ENCODE measurements around the gene MED10.

MED10 gene

GRCh38 chr5:6377905-6378765 is at the start of gene MED10:
Gene MED10 (minus strand): TSS chr5:6378547. CDS start chr5:6378483, 64 bp downstream.
- peak; percentile 94 for DNase-seq (ENCODE audit: low spot score)

- no peak for DNase-seq (ENCODE audit: low spot score)
These were observed 49.3 kb upstream of the MED10 start for GRCh38 chr5:6427694-6428093.

GRCh38 chr5:6424700-6425099 is 46.4 kb upstream of the MED10 start:
- DNase-seq (ENCODE audit: low spot score): no peak

GRCh38 chr5:6424110-6424659 is 45.8 kb upstream of the MED10 start:
- DNase-seq (ENCODE audit: low spot score): no peak

DNA sequence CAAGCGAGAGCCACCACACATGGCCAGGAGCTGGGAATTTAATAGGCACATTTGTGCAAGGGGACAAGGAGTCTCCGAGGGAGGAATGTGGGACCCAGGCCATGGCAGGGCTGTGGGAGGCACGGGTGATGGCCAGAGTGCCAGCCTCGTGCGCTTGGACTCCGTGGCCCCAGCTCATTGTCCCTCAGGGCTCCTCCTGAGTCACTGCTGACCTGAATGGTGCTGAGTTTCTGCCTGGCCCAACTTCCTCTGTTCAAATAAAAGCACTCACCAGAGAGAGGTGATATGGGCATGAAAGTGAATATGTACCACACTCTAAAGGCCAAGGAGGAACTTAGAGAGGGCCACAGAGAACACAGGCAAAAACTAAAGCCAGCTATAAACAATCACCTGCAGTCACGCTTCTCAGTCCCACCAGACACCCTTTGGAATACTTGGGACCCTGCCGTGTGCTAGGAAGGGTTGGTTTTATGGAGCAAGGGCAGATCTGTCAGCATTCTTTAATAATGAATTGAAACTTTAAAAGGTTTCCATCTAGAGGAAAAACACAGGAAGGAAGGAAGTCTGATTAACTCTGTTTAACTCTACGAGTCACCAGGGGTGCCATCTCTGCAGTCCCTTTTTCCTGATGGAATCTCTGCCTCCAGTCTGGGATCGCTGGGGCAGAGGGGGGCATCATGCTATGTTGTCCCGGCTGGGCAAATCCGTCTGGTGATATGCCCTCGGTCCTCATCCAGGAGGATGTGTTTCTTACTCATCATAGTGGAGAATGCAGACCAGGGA is 45.2 kb upstream of the MED10 start:
- DNase-seq (ENCODE audit: low spot score): no peak

GRCh38 chr5:6419340-6419852 is 41.0 kb upstream of the MED10 start:
- no peak for DNase-seq (ENCODE audit: low spot score)

DNA sequence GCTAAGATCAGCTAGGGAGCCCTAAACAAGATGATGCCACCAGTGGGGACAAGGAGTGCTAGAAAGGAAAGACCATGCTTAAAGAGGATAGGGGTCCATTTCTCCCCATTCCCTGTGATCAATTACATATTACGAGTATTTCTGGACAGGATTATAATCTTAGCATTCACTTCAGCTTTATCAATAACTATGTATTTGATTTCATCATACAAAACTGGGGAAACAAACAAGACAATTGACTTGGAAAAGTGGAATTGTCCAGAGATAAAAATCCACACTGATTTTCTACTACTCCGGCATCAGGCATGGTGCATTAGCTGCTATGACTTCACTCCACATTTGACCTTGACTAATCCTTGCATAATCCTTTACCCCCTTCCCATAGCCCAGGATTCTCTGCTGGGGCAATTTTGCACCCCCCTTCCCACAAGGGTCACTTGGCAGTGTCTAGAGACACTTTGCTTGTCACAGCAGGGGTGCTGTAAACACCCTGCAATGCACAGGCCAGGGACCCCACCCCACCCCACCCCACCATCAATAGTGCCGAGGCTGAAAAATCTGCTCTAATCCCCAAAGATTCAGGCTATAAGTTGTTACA is 40.4 kb upstream of the MED10 start:
- no peak for DNase-seq (ENCODE audit: low spot score)

DNA sequence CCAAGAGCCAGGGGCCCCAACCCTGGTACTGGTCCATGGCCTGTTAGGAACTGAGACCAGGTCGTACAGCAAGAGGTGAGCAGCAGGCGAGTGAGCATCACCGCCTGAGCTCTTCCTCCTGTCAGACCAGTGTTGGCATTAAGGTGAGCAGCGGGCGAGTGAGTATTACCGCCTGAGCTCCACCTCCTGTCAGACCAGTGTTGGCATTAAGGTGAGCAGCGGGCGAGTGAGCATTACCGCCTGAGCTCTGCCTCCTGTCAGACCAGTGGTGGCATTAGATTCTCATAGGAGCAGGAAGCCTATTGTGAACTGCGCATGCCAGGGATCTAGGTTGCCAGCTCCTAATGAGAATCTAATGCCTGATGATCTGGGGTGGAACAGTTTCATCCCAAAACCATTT is 39.3 kb upstream of the MED10 start:
- no peak for DNase-seq (ENCODE audit: low spot score)

GRCh38 chr5:6412811-6413210 is 34.5 kb upstream of the MED10 start:
- no peak for DNase-seq (ENCODE audit: low spot score)

DNA sequence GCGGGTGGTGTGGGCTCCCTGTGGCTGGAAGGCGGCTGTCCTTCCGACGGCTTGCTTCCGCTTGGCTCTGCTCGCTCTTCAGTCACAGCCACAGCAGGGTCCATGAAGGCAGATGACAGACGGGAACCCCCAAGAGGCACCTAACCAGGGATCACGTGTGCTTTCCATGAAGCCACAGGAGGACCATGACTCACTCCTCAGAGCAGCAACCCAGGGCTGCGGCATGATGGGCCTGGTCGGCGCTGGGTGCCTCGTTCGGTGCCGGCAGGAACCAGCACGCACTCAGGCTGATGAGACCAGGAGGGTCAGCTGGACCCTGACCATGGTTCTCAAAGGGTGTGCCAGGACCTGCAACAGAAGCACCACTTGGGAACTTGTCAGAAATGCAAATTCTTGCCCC is 32.8 kb upstream of the MED10 start:
- DNase-seq (ENCODE audit: low spot score): no peak

- no peak for DNase-seq (ENCODE audit: low spot score)
These were observed 32.1 kb upstream of the MED10 start for GRCh38 chr5:6410421-6410820.

GRCh38 chr5:6408627-6409446 is 30.5 kb upstream of the MED10 start:
- DNase-seq (ENCODE audit: low spot score): no peak

DNA sequence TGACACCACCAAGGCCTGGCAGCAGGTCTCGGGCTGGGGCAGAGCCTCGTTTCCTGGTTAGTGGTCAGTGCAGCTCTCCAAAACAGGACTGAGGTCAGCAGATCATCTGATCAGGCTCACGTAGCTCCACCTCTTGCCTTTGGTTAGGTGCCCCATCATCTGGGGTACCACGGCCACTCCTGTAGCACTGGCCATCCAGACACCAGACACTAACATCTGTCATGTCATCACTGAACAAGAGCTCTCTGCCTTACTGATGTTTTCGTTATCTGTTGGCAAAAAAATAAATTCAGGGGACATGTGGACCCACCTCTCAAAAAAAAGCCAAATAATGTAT is 29.9 kb upstream of the MED10 start:
- no peak for DNase-seq (ENCODE audit: low spot score)

GRCh38 chr5:6407558-6408259 is 29.4 kb upstream of the MED10 start:
- no peak for DNase-seq (ENCODE audit: low spot score)

GRCh38 chr5:6405591-6405990 is 27.2 kb upstream of the MED10 start:
- no peak for DNase-seq (ENCODE audit: low spot score)

- no peak for DNase-seq (ENCODE audit: low spot score)
These were observed 25.8 kb upstream of the MED10 start for GRCh38 chr5:6404129-6404528.

DNA sequence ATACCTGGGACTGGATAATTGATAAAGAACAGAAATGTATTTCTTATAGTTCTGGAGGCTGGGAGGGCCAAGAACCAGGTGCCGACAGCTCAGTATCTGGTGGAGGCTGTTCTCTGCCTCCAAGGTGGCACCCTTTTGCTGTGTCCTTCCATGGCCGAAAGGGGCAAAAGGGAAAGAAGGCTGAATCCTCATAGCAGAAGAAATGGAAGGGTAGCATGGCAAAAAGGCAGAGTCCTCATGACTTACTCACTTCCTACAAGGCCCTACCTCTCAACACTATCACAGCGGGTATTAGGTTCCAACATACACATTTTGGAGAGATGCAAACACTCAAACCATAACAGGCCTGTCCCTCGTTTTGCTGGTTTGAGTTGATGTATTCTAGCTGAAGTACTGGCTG is 25.1 kb upstream of the MED10 start:
- DNase-seq (ENCODE audit: low spot score): no peak

GRCh38 chr5:6402939-6403338 is 24.6 kb upstream of the MED10 start:
- no peak for DNase-seq (ENCODE audit: low spot score)

- DNase-seq (ENCODE audit: low spot score): no peak
These were observed 23.1 kb upstream of the MED10 start for GRCh38 chr5:6401410-6401809.

DNA sequence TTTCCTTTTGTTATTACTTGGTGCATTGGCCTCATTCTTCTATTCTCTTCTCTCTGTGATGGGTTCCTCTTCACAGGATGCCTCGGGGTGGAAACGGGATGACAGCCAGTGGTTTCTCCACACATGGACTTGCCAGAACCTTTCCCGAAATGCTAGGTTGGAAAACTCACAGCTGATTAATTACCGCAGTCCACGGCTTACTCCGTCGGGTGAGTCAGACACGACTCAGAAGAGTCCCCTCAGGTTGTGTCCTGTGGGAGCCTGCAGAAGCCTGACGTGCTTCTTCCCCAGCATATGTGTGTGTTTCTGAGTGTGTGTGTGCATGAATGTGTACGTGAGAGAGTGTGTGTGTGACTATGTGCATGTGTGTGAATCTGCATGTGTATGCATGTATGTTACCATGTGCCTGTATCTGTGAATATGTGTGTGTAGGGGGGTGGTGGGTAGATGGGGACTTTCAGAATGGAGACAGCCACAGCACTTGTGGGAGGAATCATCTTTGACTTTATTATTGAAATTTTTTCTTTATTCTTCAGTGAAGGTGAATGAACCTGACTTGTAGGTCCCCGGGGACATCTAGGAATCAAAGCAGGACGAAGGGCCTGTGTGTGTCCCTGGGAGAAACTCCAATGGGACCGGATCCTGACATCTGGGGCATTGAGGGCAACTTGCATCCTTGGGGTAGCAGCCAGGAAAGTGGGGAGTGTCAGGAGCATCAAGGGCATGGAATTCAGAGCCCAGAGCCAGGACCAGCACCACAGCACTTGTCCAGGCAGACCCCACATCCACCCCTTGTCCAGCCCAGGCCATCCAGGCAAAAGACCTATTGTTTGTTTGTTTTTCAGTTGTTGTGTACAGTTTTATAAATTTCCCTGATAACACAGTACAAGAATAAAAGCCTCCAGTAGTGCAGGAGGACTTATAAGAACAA is 21.9 kb upstream of the MED10 start:
- no peak for DNase-seq (ENCODE audit: low spot score)

Data from CD4-positive, alpha-beta T cell treated with Interleukin-15 for 4 hours (primary cell).